GM19463 (cell line): ENCODE data around the gene SLC6A11.

Experiments used
- ATAC-seq: cut with Tn5 transposase; IDR thresholded peaks from one replicate; pipeline ENCODE4 v1.9.1; 2021; ENCODE audit warnings: mild to moderate bottlenecking, moderate library complexity; ENCODE audit not compliant: unreplicated experiment

The SLC6A11 gene

DNA sequence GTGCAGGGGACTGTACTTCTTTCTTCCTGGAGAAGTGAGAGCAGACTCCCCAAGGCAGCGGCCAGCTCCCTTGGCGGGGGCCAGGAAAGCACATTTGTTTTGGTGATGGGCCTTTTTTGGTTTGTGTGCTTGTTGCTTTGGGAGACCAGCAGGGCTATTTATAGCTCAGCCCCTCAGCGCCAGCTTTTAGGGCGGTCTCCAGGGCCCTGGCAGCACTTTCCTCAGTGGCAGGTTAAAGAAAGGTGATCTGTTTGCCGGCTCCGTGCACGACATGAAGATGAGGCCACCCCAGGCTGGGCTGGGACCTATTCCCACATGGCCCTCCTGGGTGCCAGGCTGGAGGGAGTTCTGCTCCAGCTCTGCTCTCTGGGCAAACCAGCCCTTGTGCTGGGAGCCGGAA is 21.8 kb downstream of the SLC6A11 start:
- ATAC-seq, result no peak

- no peak for ATAC-seq
Measured at GRCh38 chr3:10839167-10839566, 23.1 kb downstream of the SLC6A11 start.

- no peak for ATAC-seq
Measured at GRCh38 chr3:10841100-10841499, 25.1 kb downstream of the SLC6A11 start.

DNA sequence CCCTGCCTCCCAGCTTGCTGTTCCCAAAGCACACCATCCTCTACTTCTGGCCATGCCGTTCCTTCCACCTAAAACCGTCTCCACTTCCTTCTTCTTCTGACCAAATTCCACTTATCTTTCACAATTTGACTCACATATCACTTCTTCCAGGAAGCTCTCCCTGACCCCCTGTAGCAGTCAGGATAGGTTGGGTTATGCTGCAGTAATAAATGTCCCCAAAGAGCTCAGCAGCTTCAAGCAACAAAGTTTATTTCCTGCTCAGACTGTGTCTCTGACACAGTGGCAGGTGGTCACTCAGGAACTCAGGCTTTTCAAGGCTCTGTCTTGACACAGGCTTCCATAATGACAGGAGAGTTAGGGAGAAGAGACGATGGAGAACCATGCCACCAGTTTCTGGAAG is 27.4 kb downstream of the SLC6A11 start:
- no peak for ATAC-seq

DNA sequence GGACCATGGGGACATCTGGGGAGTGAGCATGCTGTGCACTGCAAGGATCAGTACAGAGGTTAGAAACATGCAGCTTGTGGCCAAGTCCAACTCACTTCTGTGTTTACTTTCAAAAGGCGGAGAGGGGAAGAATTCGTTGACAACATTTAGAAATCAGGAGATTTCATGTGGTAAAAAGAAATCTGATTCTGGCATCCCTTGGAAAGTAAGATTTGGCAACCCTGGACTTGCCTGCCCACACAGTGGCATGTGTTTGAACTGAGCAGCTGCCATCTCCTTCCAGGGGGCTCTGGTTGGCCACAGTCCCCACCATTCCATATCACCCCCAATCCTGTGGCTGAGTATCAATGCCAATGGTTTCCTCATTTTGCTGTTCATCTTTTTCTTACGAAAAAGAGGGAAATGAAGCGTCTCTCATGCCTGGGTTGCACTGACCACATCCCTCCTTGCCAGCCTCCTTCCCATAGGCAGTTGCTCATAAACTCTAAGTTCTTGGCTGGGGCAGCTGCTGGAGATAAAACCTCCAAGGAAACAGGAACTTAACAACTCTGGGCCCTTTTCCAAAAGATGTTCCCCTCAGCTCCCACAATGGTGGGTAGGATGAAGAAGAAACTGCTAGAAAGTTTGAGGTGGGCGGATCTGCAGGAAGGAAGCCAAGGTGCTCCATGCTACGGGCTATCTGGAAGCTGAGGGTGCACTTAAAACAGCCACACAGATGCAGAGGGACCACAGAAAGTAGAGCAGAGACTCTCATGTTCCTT is 29.2 kb downstream of the SLC6A11 start:
- ATAC-seq, result no peak

GRCh38 chr3:10845839-10846656 is 30.0 kb downstream of the SLC6A11 start:
- no peak for ATAC-seq

- ATAC-seq, result no peak
Measured at GRCh38 chr3:10846657-10846975, 30.6 kb downstream of the SLC6A11 start.

GRCh38 chr3:10848261-10848660 is 32.2 kb downstream of the SLC6A11 start:
- ATAC-seq, result no peak

DNA sequence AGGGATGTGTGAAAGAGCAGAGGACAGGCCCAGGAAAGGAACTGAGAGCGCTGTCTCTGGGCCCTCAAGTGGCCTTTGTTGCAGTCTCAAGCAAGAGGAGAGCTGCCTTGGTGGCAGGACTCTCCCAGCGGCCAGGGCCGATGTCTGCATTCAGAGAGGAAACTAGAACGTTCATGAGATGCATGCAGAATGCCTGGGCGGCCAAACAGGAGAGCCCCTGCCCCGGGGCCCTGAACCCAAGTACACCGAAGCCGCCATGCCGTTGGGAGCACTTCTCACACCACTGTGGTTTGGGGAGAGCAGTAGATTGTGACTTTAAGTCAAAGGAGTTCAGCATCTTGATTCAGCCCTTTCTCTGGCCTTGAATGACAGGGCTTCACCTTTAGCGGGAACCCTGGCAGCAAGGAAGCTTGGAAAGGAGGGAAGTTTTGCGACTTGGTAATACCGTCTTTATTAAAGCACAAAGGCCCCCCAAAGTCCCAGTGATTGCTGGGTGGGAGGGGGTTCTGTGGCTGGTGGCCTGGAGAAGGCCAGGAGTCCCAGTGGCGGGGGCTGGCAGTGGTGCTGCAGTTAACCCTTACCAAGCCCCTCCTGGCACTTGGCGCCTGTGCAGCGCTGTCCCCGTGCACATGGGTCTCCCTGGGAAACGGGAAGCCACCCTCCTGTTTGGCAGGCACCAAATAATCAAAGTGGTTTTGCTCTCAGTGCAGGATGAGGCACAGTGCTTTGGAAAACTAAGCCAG is 36.2 kb downstream of the SLC6A11 start:
- ATAC-seq, result no peak

- ATAC-seq, result no peak
Measured at GRCh38 chr3:10855083-10855870, 39.2 kb downstream of the SLC6A11 start.

- no peak for ATAC-seq
Measured at GRCh38 chr3:10855871-10856662, 40.0 kb downstream of the SLC6A11 start.

- ATAC-seq, result no peak
Measured at GRCh38 chr3:10857235-10857634, 41.2 kb downstream of the SLC6A11 start.

DNA sequence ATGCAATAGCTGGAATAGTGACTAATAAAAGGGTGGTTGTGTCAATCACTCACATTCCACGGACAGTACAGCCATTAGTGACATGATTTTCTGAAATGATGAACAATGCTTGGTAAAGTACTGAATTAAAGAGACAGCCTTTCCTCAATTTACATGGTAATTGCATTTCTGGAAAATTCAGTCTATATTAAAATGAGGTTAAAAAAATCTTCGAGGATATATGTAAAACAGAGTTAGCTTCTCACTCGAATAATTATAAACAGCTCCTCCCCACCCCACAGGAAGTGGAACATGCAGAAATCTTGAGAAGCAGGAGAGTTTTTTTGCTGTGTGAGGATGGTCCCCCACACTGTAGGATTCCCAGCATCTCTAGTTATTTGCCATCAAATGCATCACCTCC is 42.1 kb downstream of the SLC6A11 start:
- ATAC-seq, result no peak

GRCh38 chr3:10867384-10867783 is 51.4 kb downstream of the SLC6A11 start:
- ATAC-seq, result no peak

DNA sequence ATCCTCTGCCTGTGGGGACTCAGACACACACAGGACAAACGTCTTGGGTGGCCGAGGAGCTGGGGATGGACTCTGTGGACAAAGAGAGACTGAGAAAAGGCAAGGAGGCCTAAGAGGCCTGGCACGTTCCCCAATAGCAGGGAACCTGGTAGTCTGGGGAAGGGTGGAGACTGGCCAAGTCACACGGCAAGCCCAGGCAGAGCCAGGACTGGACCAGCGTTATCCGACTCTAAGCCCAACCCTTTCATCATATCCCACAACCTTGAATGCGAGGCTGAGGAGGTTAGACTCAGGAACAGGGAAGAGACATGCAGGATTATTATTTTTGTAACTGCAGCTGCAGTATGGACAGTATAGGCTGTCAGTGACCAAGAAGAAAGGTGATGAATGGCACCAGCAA is 53.4 kb downstream of the SLC6A11 start:
- no peak for ATAC-seq

DNA sequence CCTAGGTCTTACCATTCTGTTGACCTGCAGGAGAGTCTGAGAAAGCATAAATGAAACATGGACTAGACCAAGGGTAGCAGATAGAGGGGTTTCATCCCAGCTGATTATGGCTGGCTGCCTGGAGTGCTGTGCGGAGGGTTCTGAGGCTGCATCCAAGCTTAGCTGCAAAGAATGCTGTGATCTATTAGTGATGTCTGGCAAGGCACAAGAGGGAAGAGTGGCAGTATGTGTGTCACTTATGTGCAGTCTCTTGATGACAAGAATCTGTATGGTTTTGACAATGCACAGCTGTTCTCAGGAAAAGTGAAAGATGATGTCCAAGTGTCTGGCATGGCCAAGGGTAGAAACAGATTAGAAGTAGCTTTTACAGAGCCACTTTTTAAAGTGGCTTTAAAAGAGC is 54.3 kb downstream of the SLC6A11 start:
- ATAC-seq, result no peak

DNA sequence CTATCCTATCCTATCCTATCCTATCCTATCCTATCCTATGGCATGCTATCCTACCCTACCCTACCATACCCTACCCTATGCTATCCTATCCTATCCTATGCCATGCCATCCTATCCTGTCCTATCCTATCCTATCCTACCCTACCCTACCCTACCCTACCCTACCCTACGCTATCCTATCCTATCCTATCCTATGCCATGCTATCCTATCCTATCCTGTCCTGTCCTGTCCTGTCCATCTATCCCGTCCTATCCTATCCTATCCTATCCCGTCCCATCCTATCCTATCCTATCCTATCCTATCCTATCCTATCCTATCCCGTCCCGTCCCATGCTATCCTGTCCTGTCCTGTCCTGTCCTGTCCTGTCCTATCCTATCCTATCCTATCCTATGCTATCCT is 57.4 kb downstream of the SLC6A11 start:
- ATAC-seq, result no peak

- ATAC-seq, result no peak
Measured at GRCh38 chr3:10875914-10876313, 59.9 kb downstream of the SLC6A11 start.

DNA sequence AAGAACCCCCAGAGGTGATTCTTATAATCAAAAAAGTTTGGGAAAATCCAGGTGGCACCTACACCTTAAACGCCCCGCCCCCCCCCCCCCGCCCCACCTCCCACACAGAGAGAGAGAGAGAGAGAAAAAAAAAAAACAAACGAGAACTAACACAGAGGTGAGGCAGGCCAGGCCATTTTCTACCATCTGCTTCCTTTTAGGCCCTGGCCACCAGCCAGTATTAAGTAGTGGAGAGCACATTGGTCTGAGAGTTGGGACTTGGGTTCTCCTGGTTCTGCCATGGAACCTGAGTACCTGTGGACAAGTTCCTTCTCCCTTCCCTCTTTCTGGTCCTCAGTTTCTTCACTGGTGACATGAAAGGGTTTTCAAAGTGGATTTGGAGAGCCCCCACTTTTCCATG is 60.6 kb downstream of the SLC6A11 start:
- no peak for ATAC-seq

GRCh38 chr3:10882851-10883250 is 66.8 kb downstream of the SLC6A11 start:
- no peak for ATAC-seq
